Coronary artery (tissue), 2 donors: ENCODE measurements around the gene MRPL43.

Source experiments
- DNase-seq: peaks from one replicate; pipeline ENCODE4 v3.0.0-alpha.2; 2017; ENCODE audit warnings: low spot score
- H3K27ac ChIP-seq, 2 donors: fragments of 200-600 bp; sonication (generic); one replicate each; pipeline ENCODE4 v1.5.1; 2016 to 2019
- H3K4me3 ChIP-seq: fragments of 200-600 bp; sonication (generic); 2 replicates; pipeline ENCODE4 v1.5.1; 2016; ENCODE audit warnings: mild to moderate bottlenecking, moderate library complexity
- TF ChIP-seq, protein P1 (sequence below): fragments of 200-600 bp; sonication (generic); IDR thresholded peaks from one replicate; pipeline ENCODE4 v1.5.1; 2019; ENCODE audit warnings: antibody characterized with exemption

The MRPL43 gene

DNA sequence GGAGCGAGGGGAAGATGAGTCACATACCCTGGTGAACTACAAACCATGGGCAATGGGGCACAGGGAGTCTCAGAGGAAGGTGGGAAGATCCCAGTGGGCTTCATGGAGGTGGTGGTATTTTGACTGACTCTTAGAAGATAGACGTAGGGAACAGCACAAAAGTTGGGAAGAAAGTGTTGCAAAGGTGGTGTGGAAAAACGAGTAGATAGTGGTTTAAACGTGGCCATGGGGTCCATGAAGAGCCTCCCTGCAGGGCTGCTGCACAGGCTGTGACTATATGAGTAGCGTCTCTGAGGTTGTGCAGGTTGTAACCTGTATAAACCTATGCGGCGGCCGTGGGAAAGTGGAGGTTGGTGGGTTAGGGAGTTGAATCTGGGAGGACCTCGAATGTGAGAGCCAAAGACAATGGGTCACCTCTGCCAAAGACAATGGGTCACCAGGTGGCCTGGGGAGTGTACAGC lies 26.1 kb upstream of the MRPL43 start:
- DNase-seq, result no peak
- Histone ChIP-seq H3K27ac (peak overlapping the region; percentile 0 to 77), H3K4me3 (peak overlapping the region; percentile 30)
- TF ChIP-seq, protein P1, sequence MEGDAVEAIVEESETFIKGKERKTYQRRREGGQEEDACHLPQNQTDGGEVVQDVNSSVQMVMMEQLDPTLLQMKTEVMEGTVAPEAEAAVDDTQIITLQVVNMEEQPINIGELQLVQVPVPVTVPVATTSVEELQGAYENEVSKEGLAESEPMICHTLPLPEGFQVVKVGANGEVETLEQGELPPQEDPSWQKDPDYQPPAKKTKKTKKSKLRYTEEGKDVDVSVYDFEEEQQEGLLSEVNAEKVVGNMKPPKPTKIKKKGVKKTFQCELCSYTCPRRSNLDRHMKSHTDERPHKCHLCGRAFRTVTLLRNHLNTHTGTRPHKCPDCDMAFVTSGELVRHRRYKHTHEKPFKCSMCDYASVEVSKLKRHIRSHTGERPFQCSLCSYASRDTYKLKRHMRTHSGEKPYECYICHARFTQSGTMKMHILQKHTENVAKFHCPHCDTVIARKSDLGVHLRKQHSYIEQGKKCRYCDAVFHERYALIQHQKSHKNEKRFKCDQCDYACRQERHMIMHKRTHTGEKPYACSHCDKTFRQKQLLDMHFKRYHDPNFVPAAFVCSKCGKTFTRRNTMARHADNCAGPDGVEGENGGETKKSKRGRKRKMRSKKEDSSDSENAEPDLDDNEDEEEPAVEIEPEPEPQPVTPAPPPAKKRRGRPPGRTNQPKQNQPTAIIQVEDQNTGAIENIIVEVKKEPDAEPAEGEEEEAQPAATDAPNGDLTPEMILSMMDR, result no peak

DNA sequence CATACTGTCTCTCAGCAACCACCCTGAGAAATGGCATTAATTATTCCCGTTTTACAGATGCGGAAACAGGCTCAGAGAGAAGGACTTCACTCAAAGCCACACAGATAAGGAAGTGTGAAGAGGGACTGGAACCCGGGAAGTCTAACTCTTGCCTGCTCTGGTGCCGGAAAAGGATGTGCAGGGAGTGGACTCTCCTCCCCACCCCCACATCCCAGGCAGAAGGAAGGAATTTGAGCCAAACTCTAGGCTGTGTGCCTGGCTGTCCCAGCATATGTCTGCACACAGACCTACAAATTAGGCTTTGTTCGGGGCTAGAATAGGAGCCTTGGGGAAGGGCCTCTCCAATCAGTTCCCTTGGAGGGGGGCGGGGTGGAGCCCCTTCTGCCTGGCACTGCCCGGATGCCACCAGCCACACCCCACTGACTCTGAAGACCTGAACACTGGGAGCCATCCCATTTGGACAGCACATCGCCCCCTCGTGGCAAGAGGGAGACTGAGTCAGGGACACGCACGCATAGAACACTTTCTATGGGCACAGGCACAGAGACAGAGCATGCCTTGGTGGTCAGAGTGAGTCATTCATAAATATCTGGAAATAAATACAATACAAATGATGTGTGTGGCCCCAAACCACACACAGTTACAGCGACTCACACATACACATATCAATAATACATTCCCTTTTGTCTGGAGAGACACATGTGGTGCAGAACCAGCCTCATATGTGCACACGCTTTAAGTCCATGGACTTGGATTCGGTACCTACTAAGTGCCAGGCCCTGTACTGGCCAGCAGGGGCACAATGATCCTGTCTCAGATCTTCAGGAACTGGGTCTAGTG lies 25.4 kb upstream of the MRPL43 start:
- TF ChIP-seq, protein P1, result peak; percentile 93
- Histone ChIP-seq H3K4me3 (peak overlapping the region; percentile 30), H3K27ac (peak overlapping the region; percentile 0 to 77)
- DNase-seq, result peak; percentile 92

DNA sequence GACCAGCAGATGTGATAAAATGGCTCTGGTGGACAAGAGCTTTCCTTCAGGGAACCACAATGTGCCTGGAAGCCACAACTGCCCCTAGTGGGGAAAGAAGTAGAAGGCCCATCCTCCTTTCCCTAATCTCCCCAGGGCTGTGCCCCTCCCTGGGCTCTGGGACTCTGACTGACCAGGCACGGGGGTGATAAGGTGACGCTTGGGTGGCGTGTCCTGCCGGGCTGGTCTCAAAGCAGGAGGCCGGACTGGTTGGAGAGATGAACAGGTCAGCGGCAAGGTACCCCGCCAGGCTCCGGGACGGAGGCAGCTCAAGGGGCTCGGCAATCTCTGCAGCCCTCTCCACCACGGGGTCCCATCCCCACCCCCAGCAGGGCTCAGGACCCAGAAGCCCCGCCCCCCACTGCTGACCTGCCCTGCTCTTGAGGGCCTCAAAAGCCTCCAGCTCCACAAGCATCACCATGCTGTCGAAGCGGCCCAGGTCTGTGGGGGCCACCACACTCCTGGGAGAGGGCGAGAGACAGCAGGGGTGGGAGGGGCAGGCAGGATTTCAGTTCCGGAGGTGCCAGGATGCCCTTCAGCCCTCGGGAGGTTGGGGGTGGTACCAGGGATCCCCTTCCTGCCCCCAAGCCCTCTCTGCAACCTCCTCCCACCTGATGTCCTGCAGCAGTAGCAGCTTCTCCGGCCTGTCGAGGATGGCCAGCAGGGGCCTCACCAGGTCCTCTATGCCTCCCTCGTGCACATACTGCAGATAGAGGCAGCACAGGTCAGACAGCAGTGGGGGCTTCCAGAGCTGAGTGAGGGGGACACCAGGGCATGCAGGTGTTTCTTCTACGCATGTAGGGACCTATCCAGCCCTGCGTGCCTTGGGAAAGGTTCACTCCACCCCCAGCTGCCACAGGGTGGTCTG lies 24.5 kb upstream of the MRPL43 start:
- H3K4me3 ChIP-seq, result no peak overlapping the region
- TF ChIP-seq, protein P1, result no peak
- DNase-seq, result no peak
- peak overlapping the region in 1 of 2 donors; percentile 77 for H3K27ac ChIP-seq

DNA sequence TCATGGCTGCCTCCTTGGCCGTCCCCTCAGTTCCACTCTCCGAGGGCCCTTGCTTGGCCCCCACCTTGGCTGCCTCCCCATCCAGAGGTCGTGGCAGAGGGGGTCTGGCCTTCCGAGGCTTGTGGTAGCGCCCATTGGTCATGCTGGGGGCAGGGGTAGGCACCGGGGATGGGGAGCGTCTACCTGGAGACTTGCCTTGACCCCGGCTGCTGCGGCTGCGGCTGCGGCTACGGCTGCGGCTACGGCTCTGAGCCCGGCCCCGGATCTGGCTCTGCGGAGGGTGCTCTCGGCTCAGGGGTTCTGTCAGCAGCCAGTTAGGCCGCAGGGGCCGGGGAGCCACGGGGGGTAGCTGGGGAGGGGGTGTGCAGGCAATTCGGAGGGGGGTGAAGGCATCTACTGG lies 23.0 kb upstream of the MRPL43 start:
- Histone ChIP-seq H3K4me3 (no peak overlapping the region), H3K27ac (no peak overlapping the region)
- no peak for DNase-seq
- TF ChIP-seq, protein P1, result no peak

DNA sequence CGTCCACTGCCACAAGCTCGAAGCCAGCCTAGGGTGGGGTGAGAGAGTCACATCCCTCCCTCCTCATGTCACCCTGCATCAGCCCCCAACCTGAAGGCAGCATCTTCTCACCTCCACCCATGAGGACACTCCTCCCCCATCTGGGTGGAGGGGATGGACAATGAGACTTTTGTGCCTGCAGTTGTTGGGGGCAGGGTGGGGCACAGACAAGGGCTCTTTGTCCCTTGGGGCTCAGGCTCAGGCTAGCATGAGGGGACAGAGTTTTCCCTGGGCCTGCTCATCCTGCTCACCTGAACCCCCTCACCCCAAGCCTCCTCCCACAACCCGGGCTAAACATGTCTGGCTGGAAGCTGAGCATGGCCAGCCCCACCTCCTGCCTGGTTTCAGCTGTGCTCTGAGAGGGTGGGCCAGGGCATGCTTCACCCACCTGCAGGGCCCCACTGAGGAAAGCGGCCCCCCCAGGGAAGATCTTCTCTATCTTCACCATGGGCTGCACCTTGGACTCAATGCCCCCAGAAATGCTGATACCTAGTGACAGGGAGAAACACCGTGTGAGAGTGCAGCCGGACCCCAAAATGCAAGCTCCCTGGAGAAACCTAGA lies 21.6 kb upstream of the MRPL43 start:
- TF ChIP-seq, protein P1, result no peak
- Histone ChIP-seq H3K4me3 (no peak overlapping the region), H3K27ac (peak overlapping the region in 1 of 2 donors; percentile 65)
- DNase-seq, result no peak

DNA sequence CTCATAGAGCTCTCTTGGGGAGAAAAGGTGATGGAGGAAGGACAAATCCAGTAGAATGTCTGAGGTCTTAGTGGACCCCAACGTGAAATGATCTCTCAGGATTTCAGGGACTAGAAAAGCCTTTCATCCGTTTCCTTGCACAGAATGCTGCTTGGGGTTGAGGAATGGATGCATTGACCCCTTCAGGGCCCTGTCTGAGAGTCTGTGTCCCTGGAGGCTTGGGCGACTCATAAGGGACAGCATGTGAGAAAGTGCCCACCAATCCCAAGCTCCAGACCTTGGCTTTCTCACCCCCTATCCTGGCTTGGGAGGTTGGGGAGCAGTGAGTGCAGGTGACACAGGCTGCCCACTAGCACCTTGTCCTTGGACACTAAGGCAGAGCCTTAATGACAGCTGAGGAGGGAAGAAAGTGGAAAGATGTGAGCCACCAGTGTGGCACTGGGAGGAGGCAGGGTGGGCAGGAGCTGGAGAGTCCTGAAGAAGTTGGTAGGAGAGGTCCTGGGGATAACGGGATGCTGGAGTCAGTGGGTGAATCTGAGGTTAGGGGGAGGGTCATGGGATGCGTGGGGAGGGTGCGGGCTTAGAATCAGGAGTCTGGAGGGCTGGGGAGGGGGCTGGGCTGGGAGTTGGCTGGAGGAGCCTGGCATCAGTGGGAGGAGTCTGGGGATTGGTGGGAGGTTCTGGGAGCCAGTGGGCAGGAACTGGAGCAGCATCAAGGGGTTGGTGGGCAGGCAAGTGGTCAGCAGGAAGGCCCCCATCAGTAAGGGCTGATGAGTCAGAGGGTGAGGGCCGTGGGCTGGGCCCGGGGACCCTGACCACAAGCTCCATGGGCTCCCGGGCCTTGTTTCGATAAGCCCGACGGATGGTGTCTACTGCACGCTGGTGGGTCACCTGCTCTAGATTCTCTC lies 20.9 kb upstream of the MRPL43 start:
- TF ChIP-seq, protein P1, result no peak
- no peak for DNase-seq
- Histone ChIP-seq H3K4me3 (no peak overlapping the region), H3K27ac (peak overlapping the region in 1 of 2 donors; percentile 65)
